Karpas-422 (cell line): Measurements from ENCODE around the gene TNS4. TPM values are rescaled to one million over a fixed set of nuclear protein-coding genes. Genes with fewer than 3 reads are reported as not detected.

Source experiments
- DNase-seq: peaks from one replicate; pipeline ENCODE4 v3.0.0-alpha.2; 2015
- H2AFZ ChIP-seq: fragments of 200-600 bp; sonication (generic); 2 replicates; pipeline ENCODE4 v1.6.1; 2014; ENCODE audit warnings: antibody characterized with exemption, low read length, mixed read lengths
- H3K27ac ChIP-seq: fragments of 200-600 bp; sonication (generic); 2 replicates; pipeline ENCODE4 v1.5.1; 2014; ENCODE audit warnings: mild to moderate bottlenecking, low read length, moderate library complexity
- H3K27me3 ChIP-seq: fragments of 200-600 bp; sonication (generic); 2 replicates; pipeline ENCODE4 v1.6.1; 2014; ENCODE audit warnings: low read length, mixed read lengths
- H3K36me3 ChIP-seq: fragments of 200-600 bp; sonication (generic); 2 replicates; pipeline ENCODE4 v1.6.1; 2014; ENCODE audit warnings: low read length, mixed read lengths; ENCODE audit not compliant: insufficient read depth
- H3K4me1 ChIP-seq: fragments of 200-600 bp; sonication (generic); 2 replicates; pipeline ENCODE4 v1.6.1; 2014; ENCODE audit warnings: mild to moderate bottlenecking, low read length, mixed read lengths
- H3K4me2 ChIP-seq: fragments of 200-600 bp; sonication (generic); 2 replicates; pipeline ENCODE4 v1.6.1; 2014; ENCODE audit warnings: low read length, low read depth, mild to moderate bottlenecking; ENCODE audit not compliant: poor library complexity, severe bottlenecking
- H3K4me3 ChIP-seq: fragments of 200-600 bp; sonication (generic); 2 replicates; pipeline ENCODE4 v1.5.1; 2014; ENCODE audit warnings: mild to moderate bottlenecking, antibody characterized with exemption, low read length, mixed read lengths
- H3K79me2 ChIP-seq: fragments of 200-600 bp; sonication (generic); 2 replicates; pipeline ENCODE4 v1.6.1; 2014; ENCODE audit warnings: mild to moderate bottlenecking, low read length, mixed read lengths
- H3K9ac ChIP-seq: fragments of 200-600 bp; sonication (generic); 2 replicates; pipeline ENCODE4 v1.6.0; 2014; ENCODE audit warnings: low read length
- H3K9me2 ChIP-seq: fragments of 200-600 bp; sonication (generic), shearing (Covaris generic); replicated peaks from 2 replicates; pipeline ENCODE4 v1.6.0; 2014; ENCODE audit warnings: mild to moderate bottlenecking, low read length, moderate library complexity; ENCODE audit not compliant: insufficient read depth
- H3K9me3 ChIP-seq: fragments of 300-700, 200-600 bp; sonication (generic); 2 replicates; pipeline ENCODE4 v1.6.1; 2014; ENCODE audit warnings: low read length, mixed read lengths
- H4K20me1 ChIP-seq: fragments of 200-600 bp; sonication (generic); 2 replicates; pipeline ENCODE4 v1.6.1; 2014; ENCODE audit warnings: mild to moderate bottlenecking, antibody characterized with exemption, low read length, low read depth; ENCODE audit not compliant: insufficient read depth
- total RNA-seq: library from RNA; depleted of rRNA; stranded (reverse); fragments of >200 nt; shearing (Covaris generic); gene quantifications from 2 replicates; pipeline ENCODE4 v1.2.3, GENCODE V29; 2014; ENCODE audit warnings: low replicate concordance; rRNA removed

The TNS4 gene
- total RNA-seq, 1 experiment from 2014 or later = not detected

DNA sequence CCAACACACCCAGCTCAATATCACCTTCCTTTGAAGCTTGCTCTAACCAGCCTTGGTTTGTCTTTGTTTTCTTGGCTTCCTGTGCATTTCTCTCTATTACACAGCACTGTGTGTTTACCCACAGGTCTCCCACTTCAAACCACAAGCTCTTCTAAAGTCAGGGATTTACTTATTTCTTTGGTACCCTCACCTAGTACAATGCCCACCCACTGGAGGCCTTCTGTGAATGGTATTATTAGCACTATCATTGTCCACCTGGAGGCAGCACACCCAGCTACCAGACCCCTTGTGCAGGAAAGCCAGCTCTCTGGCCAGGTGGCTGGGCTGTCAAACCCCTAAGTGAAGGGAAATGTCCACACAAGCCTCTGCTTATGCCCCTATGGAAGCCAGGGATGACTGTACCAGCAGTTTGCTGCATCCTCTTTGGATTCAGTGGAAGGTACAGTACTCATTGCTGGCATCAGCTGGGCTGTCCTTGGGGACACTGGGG lies 74.4 kb downstream of the TNS4 start:
- Histone ChIP-seq H3K9me3 (no peaks in the 10 kb centered on the region), H3K27me3 (no peaks in the 10 kb centered on the region), H2AFZ (no peak overlapping the region), H3K9me2 (no peaks in the 10 kb centered on the region), H3K4me1 (peaks cover 5% of the 10 kb centered on the region), H4K20me1 (no peaks in the 10 kb centered on the region), H3K4me2 (no peak overlapping the region), H3K36me3 (no peaks in the 10 kb centered on the region), H3K27ac (no peak overlapping the region), H3K4me3 (no peak overlapping the region), H3K79me2 (no peaks in the 10 kb centered on the region), H3K9ac (no peak overlapping the region)
- DNase-seq = no peak

Other genes with a start within 250 kb of the TNS4 start
- gene CDC6, start 213.7 kb downstream of the TNS4 start, total RNA-seq = 14.6 and 16.4 TPM in 2 replicates
- gene RARA, start 192.4 kb downstream of the TNS4 start, total RNA-seq = 21.8 and 22.3 TPM in 2 replicates
- not detected in 2 replicates for gene GJD3, start 136.9 kb downstream of the TNS4 start, total RNA-seq
- 101 and 199 TPM in 2 replicates for gene TOP2A, start 83.7 kb downstream of the TNS4 start, total RNA-seq
- not detected in 2 replicates for gene IGFBP4, start 58.2 kb downstream of the TNS4 start, total RNA-seq
- gene CCR7, start 63.8 kb upstream of the TNS4 start, total RNA-seq = not detected in 2 replicates
- gene SMARCE1, start 146.2 kb upstream of the TNS4 start, total RNA-seq = 68.6 and 72.2 TPM in 2 replicates
- not detected in 2 replicates for gene KRT222, start 163.6 kb upstream of the TNS4 start, total RNA-seq
- gene KRT24, start 202.1 kb upstream of the TNS4 start, total RNA-seq = not detected in 2 replicates